Vein endothelial cell (primary cell): ENCODE measurements around the gene HERPUD1. TPM values are rescaled to one million over a fixed set of nuclear protein-coding genes. Genes with fewer than 3 reads are reported as not detected.

ENCODE experiments used
- total RNA-seq: library from RNA; depleted of rRNA; stranded (reverse); fragments of >200 nt; gene quantifications from 2 replicates; pipeline ENCODE4 v1.2.3, GENCODE V29; 2012

The HERPUD1 gene
- 83.0 and 89.4 TPM in 2 replicates for total RNA-seq

GRCh38 chr16:56931892-56932720 lies at the start of gene HERPUD1:
Gene HERPUD1, plus strand, starts transcription at chr16:56932142. Its CDS starts 103 bp downstream, at chr16:56932245.

DNA sequence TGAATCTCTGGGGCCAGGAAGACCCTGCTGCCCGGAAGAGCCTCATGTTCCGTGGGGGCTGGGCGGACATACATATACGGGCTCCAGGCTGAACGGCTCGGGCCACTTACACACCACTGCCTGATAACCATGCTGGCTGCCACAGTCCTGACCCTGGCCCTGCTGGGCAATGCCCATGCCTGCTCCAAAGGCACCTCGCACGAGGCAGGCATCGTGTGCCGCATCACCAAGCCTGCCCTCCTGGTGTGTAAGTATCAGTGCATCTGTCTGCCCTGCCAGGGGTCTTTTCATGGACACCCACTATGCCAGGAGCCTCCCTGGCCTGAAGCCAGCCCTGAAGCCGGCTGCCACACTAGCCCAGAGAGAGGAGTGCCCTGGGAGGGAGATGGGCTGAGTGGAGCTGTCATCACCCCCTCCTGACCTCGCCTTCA lies 29.9 kb downstream of the HERPUD1 start, which contains the start of gene CETP:
Gene CETP, plus strand, starts transcription at position 100 of the 431 bp plus-strand sequence. Its CDS starts 30 bp downstream, at position 130.

GRCh38 chr16:56988948-56989945 lies 57.3 kb downstream of the HERPUD1 start, which contains the start of gene NLRC5:
Gene NLRC5, plus strand, starts transcription at chr16:56989557. Its CDS starts 31,156 bp downstream, at chr16:57020713.

Other genes starting within 250 kb of the HERPUD1 start
- 32.8 and 33.0 TPM in 2 replicates for gene MT1X, start 249.7 kb upstream of the HERPUD1 start, total RNA-seq
- gene NUP93, start 202.0 kb upstream of the HERPUD1 start, total RNA-seq, result 68.3 and 88.9 TPM in 2 replicates
- not detected in 2 replicates for gene SLC12A3, start 66.9 kb upstream of the HERPUD1 start, total RNA-seq
- 0.65 and 2.2 TPM in 2 replicates for gene CETP, start 29.8 kb downstream of the HERPUD1 start, total RNA-seq
- gene NLRC5, start 57.4 kb downstream of the HERPUD1 start, total RNA-seq, result 10.5 and 18.0 TPM in 2 replicates
- gene CPNE2, start 160.4 kb downstream of the HERPUD1 start, total RNA-seq, result 76.4 and 85.8 TPM in 2 replicates